ENCODE measurements around the gene KRABD2.

The KRABD2 gene

GRCh38 chr17:8375738-8376259 lies 705 bp downstream of the KRABD2 start:
- TF ChIP-seq, protein P1, sequence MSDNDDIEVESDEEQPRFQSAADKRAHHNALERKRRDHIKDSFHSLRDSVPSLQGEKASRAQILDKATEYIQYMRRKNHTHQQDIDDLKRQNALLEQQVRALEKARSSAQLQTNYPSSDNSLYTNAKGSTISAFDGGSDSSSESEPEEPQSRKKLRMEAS (IDR thresholded peaks at IDR 0.05) = no peak
- TF ChIP-seq TEAD4 (IDR thresholded peaks at IDR 0.05) (no peak), EGR1 (IDR thresholded peaks at IDR 0.05) (no peak), FOXM1 (IDR thresholded peaks at IDR 0.05; ENCODE audit: borderline replicate concordance, low read depth) (no peak), EP300 (IDR thresholded peaks at IDR 0.05; ENCODE audit: borderline replicate concordance) (no peak), CREB1 (IDR thresholded peaks at IDR 0.05; ENCODE audit: low read depth) (no peak), ZBTB7A (IDR thresholded peaks at IDR 0.05; ENCODE audit: low read depth) (no peak), TAF1 (IDR thresholded peaks at IDR 0.05; ENCODE audit: low read depth) (no peak), NFIC (IDR thresholded peaks at IDR 0.05) (no peak), YY1 (IDR thresholded peaks at IDR 0.05; ENCODE audit: low read depth) (no peak), REST (IDR thresholded peaks at IDR 0.05; ENCODE audit: low read depth) (no peak), RAD21 (IDR thresholded peaks at IDR 0.05; ENCODE audit: low read depth) (no peak), CEBPB (IDR thresholded peaks at IDR 0.05) (no peak), TCF12 (IDR thresholded peaks at IDR 0.05; ENCODE audit: low read depth) (no peak)
- TF ChIP-seq, protein P2, sequence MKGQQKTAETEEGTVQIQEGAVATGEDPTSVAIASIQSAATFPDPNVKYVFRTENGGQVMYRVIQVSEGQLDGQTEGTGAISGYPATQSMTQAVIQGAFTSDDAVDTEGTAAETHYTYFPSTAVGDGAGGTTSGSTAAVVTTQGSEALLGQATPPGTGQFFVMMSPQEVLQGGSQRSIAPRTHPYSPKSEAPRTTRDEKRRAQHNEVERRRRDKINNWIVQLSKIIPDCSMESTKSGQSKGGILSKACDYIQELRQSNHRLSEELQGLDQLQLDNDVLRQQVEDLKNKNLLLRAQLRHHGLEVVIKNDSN (IDR thresholded peaks at IDR 0.05) = no peak

DNA sequence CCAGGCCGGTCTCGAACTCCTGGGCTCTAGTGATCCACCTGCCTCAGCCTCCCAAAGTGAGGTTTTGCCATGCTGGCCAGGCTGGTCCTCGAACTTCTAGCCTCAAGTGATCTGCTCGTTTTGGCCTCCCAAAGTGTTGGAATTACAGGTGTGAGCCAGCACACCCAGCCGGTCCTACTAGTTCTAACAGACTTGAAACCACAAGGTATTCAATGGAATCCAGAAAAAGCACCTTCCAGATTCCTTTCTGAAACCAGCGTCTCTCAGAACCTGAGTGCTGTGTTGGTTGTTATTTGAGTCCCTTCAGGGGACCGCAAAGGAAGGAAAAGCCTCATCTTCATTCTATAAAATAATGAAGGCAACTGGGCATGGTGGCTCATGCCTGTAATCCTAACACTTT lies 4.1 kb downstream of the KRABD2 start:
- TF ChIP-seq, protein P2 (IDR thresholded peaks at IDR 0.05) = no peak
- no peak for TF ChIP-seq FOXM1 (IDR thresholded peaks at IDR 0.05; ENCODE audit: borderline replicate concordance, low read depth)
- no peak for TF ChIP-seq TCF12 (IDR thresholded peaks at IDR 0.05; ENCODE audit: low read depth)
- no peak for TF ChIP-seq CREB1 (IDR thresholded peaks at IDR 0.05; ENCODE audit: low read depth)
- no peak for TF ChIP-seq NFIC (IDR thresholded peaks at IDR 0.05)
- TF ChIP-seq ZBTB7A (IDR thresholded peaks at IDR 0.05; ENCODE audit: low read depth) = no peak
- no peak for TF ChIP-seq CEBPB (IDR thresholded peaks at IDR 0.05)
- no peak for TF ChIP-seq TEAD4 (IDR thresholded peaks at IDR 0.05)
- TF ChIP-seq RAD21 (IDR thresholded peaks at IDR 0.05; ENCODE audit: low read depth) = no peak
- TF ChIP-seq, protein P1 (IDR thresholded peaks at IDR 0.05) = no peak
- no peak for TF ChIP-seq EGR1 (IDR thresholded peaks at IDR 0.05)

GRCh38 chr17:8371786-8372185 lies 4.7 kb downstream of the KRABD2 start:
- TF ChIP-seq, protein P2 (IDR thresholded peaks at IDR 0.05) = no peak
- TF ChIP-seq FOXM1 (IDR thresholded peaks at IDR 0.05; ENCODE audit: borderline replicate concordance, low read depth) = no peak
- no peak for TF ChIP-seq EGR1 (IDR thresholded peaks at IDR 0.05)
- no peak for TF ChIP-seq CREB1 (IDR thresholded peaks at IDR 0.05; ENCODE audit: low read depth)
- TF ChIP-seq, protein P1 (IDR thresholded peaks at IDR 0.05) = no peak
- no peak for TF ChIP-seq TEAD4 (IDR thresholded peaks at IDR 0.05)
- no peak for TF ChIP-seq TCF12 (IDR thresholded peaks at IDR 0.05; ENCODE audit: low read depth)
- no peak for TF ChIP-seq NFIC (IDR thresholded peaks at IDR 0.05)
- TF ChIP-seq ZBTB7A (IDR thresholded peaks at IDR 0.05; ENCODE audit: low read depth) = no peak
- TF ChIP-seq YY1 (IDR thresholded peaks at IDR 0.05; ENCODE audit: low read depth) = no peak

DNA sequence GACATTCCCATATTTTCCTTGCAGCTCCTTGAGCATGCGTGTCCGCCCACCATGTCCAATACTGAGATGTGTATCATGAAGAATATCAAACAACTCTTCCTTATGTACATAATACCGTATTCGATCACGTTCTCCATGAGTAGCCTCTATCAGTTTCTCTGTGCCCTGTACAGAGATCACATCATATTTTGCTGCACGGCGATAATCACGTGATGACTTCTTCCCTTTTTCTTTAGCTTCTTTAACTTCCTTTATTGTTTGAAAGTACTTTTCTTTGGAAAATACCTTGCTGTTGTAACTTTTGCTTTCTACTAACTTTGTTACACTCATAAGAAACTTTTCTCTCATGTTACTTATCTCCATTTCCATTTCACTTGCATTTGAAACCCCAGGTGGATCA lies 6.6 kb downstream of the KRABD2 start:
- TF ChIP-seq TCF12 (IDR thresholded peaks at IDR 0.05; ENCODE audit: low read depth) (no peak), CEBPB (IDR thresholded peaks at IDR 0.05) (no peak), CREB1 (IDR thresholded peaks at IDR 0.05; ENCODE audit: low read depth) (no peak), EP300 (IDR thresholded peaks at IDR 0.05; ENCODE audit: borderline replicate concordance) (no peak), FOXM1 (IDR thresholded peaks at IDR 0.05; ENCODE audit: borderline replicate concordance, low read depth) (no peak), NFIC (IDR thresholded peaks at IDR 0.05) (no peak), TAF1 (IDR thresholded peaks at IDR 0.05; ENCODE audit: low read depth) (no peak), EGR1 (IDR thresholded peaks at IDR 0.05) (no peak), ZBTB7A (IDR thresholded peaks at IDR 0.05; ENCODE audit: low read depth) (no peak), REST (IDR thresholded peaks at IDR 0.05; ENCODE audit: low read depth) (no peak)
- TF ChIP-seq, protein P2 (IDR thresholded peaks at IDR 0.05) = no peak
- TF ChIP-seq, protein P1 (IDR thresholded peaks at IDR 0.05) = no peak

Data from Ishikawa (cell line).